Thoracic aorta (tissue), 2 donors: ENCODE data around the gene PSTK. TPM values are rescaled to one million over a fixed set of nuclear protein-coding genes. Genes with fewer than 3 reads are reported as not detected.

Experiments
- ATAC-seq: fragments of 150-250 bp; one replicate; pipeline ENCODE4 v1.8.0; 2017; ENCODE audit warnings: low read depth; ENCODE audit not compliant: insufficient number of reproducible peaks, low FRiP score
- DNase-seq: peaks from one replicate; pipeline ENCODE4 v3.0.0-alpha.2; 2020; ENCODE audit warnings: low spot score
- H3K27ac ChIP-seq, 2 donors: fragments of 200-600 bp; sonication (generic); 1 replicate in 1 of 2; 2 replicates in 1 of 2; pipeline ENCODE4 v1.5.1; 2016; ENCODE audit warnings: mild to moderate bottlenecking in 2 of 2, moderate library complexity in 2 of 2
- H3K27me3 ChIP-seq: fragments of 200-600 bp; sonication (generic); replicated peaks from 2 replicates; pipeline ENCODE4 v1.6.0; 2016; ENCODE audit warnings: mild to moderate bottlenecking; ENCODE audit not compliant: insufficient read depth
- H3K36me3 ChIP-seq: fragments of 200-600 bp; sonication (generic); one replicate; pipeline ENCODE4 v1.5.1; 2016
- H3K4me1 ChIP-seq, 2 donors: fragments of 200-600 bp; sonication (generic); 1 replicate in 1 of 2; 2 replicates in 1 of 2; pipeline versions ENCODE4 v1.5.1 to v1.6.0; 2016; ENCODE audit warnings: low read depth in 2 of 2, mild to moderate bottlenecking in 1 of 2; ENCODE audit not compliant: control insufficient read depth in 1 of 2
- H3K4me3 ChIP-seq: fragments of 200-600 bp; sonication (generic); 2 replicates; pipeline ENCODE4 v1.5.1; 2016; ENCODE audit warnings: mild to moderate bottlenecking
- H3K9me3 ChIP-seq: fragments of 200-600 bp; sonication (generic); 2 replicates; pipeline ENCODE4 v1.5.1; 2016
- CTCF ChIP-seq: fragments of 200-600 bp; sonication (generic); IDR thresholded peaks from one replicate; pipeline ENCODE4 v1.5.1; 2019; ENCODE audit warnings: antibody characterized with exemption
- total RNA-seq, 2 donors: library from RNA; depleted of rRNA; stranded (reverse); fragments of >200 nt; gene quantifications; one replicate each; pipeline versions ENCODE4 v1.1.0 to v1.2.3, GENCODE V29; 2016

The PSTK gene
- total RNA-seq, 2 donors from 2014 or later: 0.95 to 1.1 TPM

GRCh38 chr10:122990278-122990677, 10.1 kb downstream of the PSTK start:
- Histone ChIP-seq H3K27ac (no peak overlapping the region), H3K9me3 (no peaks in the 10 kb centered on the region), H3K27me3 (no peaks in the 10 kb centered on the region), H3K4me1 (no peaks in the 10 kb centered on the region), H3K36me3 (peaks cover 12% of the 10 kb centered on the region), H3K4me3 (no peak overlapping the region)
- ATAC-seq (no peak), DNase-seq (no peak)
- no peak for TF ChIP-seq CTCF

- ATAC-seq (no peak), DNase-seq (no peak)
- Histone ChIP-seq H3K9me3 (no peaks in the 10 kb centered on the region), H3K36me3 (peaks cover 12% of the 10 kb centered on the region), H3K27ac (no peak overlapping the region), H3K27me3 (no peaks in the 10 kb centered on the region), H3K4me1 (no peaks in the 10 kb centered on the region), H3K4me3 (no peak overlapping the region)
- TF ChIP-seq CTCF: no peak
These were observed 11.9 kb downstream of the PSTK start for GRCh38 chr10:122992031-122992585.

- no peaks in the 10 kb centered on the region for H3K27me3 ChIP-seq
- no peak overlapping the region for H3K27ac ChIP-seq
- H3K4me3 ChIP-seq: no peak overlapping the region
- ATAC-seq (no peak), DNase-seq (no peak)
- peaks cover 19% of the 10 kb centered on the region for H3K36me3 ChIP-seq
- no peaks in the 10 kb centered on the region for H3K9me3 ChIP-seq
- TF ChIP-seq CTCF: no peak
- no peaks in the 10 kb centered on the region for H3K4me1 ChIP-seq
These were observed 13.7 kb downstream of the PSTK start for GRCh38 chr10:122993797-122994336.

GRCh38 chr10:122995936-122996335, 15.7 kb downstream of the PSTK start:
- Histone ChIP-seq H3K27ac (no peak overlapping the region), H3K9me3 (no peaks in the 10 kb centered on the region), H3K36me3 (peaks cover 19% of the 10 kb centered on the region), H3K27me3 (no peaks in the 10 kb centered on the region), H3K4me3 (no peak overlapping the region), H3K4me1 (peaks cover 0 to 2% of the 10 kb centered on the region in 2 donors)
- DNase-seq: no peak
- TF ChIP-seq CTCF: no peak
- ATAC-seq: no peak

- Histone ChIP-seq H3K4me3 (no peak overlapping the region), H3K9me3 (no peaks in the 10 kb centered on the region), H3K4me1 (peaks cover 0 to 2% of the 10 kb centered on the region in 2 donors), H3K27me3 (no peaks in the 10 kb centered on the region), H3K36me3 (peaks cover 19% of the 10 kb centered on the region), H3K27ac (no peak overlapping the region)
- ATAC-seq (no peak), DNase-seq (no peak)
- TF ChIP-seq CTCF: no peak
These were observed 17.7 kb downstream of the PSTK start for GRCh38 chr10:122997864-122998263.
